K562 (cell line): ENCODE results near the gene PTPN12. TPM values are rescaled to one million over a fixed set of nuclear protein-coding genes. Genes with fewer than 3 reads are reported as not detected.

Source experiments
- ATAC-seq: fragments of 200-7000 bp; cut with Tn5 transposase; 3 replicates; pipeline ENCODE4 v1.9.1; 2020; ENCODE audit warnings: moderate library complexity
- BruUV-seq: library from RNA; stranded (reverse); fragments of 400-500 nt; replicated peaks from 2 replicates; lab custom pipeline; 2021; lab: Mats Ljungman, UMichigan
- CTCF ChIA-PET: fragments of 300-600 bp; formaldehyde crosslinking; extraction: SDS; loops from one replicate; lab custom pipeline; 2021; ENCODE audit warnings: low intra/inter-chr PET ratio; lab: Yijun Ruan, JAX
- POLR2A ChIA-PET: fragments of 300-600, 350-650 bp; sonication (Branson Sonifier 250); formaldehyde crosslinking; extraction: SDS; loops from one replicate; lab custom pipeline; 2021; ENCODE audit warnings: antibody characterized with exemption, inconsistent platforms; lab: Yijun Ruan, JAX
- DNase-seq, 4 experiments: peaks; one replicate each; pipeline versions ENCODE4 v3.0.0 to v3.0.0-alpha.2; 2011 to 2018; ENCODE audit warnings: low spot score in 3 of 4, mixed read lengths in 3 of 4; ENCODE audit errors: extremely low read depth in 1 of 4
- FAIRE-seq: peaks from 2 replicates; lab custom pipeline; 2011; peaks lifted over from hg19 to GRCh38; lab: Jason Lieb, UNC
- H2AFZ ChIP-seq: 2 replicates; pipeline ENCODE4 v1.6.0; 2011; ENCODE audit warnings: low read depth, low read length, control low read depth, inconsistent platforms
- H3K27ac ChIP-seq: fragments of 200-600 bp; 3 replicates; pipeline ENCODE4 v1.8.0; 2011; ENCODE audit warnings: low read depth, mild to moderate bottlenecking, control low read depth, inconsistent platforms, low read length, moderate library complexity, mixed read lengths; ENCODE audit errors: extremely low read depth
- H3K27me3 ChIP-seq, 2 experiments: fragments of 300-600 bp in 1 of 2; 2 replicates in 1 of 2; 3 replicates in 1 of 2; pipeline versions ENCODE4 v1.6.0 to v1.8.0; 2011; ENCODE audit warnings: inconsistent platforms in 2 of 2, low read length in 2 of 2, mild to moderate bottlenecking in 1 of 2, mixed read lengths in 1 of 2, moderate library complexity in 1 of 2; ENCODE audit not compliant: control insufficient read depth in 2 of 2, insufficient read depth in 2 of 2
- H3K36me3 ChIP-seq: fragments of 300-600 bp; 3 replicates; pipeline ENCODE4 v1.8.0; 2011; ENCODE audit warnings: mild to moderate bottlenecking, low read length, inconsistent platforms; ENCODE audit not compliant: control insufficient read depth, insufficient read depth
- H3K4me1 ChIP-seq, 2 experiments: fragments of 200-600 bp in 1 of 2; replicated peaks in 1 of 2; 2 replicates in 1 of 2; 3 replicates in 1 of 2; pipeline versions ENCODE4 v1.5.1 to v1.8.0; 2011; ENCODE audit warnings: inconsistent platforms in 2 of 2, low read length in 2 of 2, mild to moderate bottlenecking in 1 of 2, mixed read lengths in 1 of 2, moderate library complexity in 1 of 2; ENCODE audit not compliant: control insufficient read depth in 2 of 2, insufficient read depth in 2 of 2
- H3K4me2 ChIP-seq: 2 replicates; pipeline ENCODE4 v1.6.1; 2011; ENCODE audit warnings: low read length, control low read depth, inconsistent platforms, mixed read lengths; ENCODE audit not compliant: insufficient read depth
- H3K4me3 ChIP-seq: fragments of 200-600 bp; sonication (generic), shearing (Covaris generic); 2 replicates; pipeline ENCODE4 v1.5.1; 2016; ENCODE audit warnings: control low read depth, inconsistent platforms
- H3K79me2 ChIP-seq: fragments of 200-600 bp; 3 replicates; pipeline ENCODE4 v1.8.0; 2011; ENCODE audit warnings: low read length, inconsistent platforms; ENCODE audit not compliant: control insufficient read depth, insufficient read depth
- H3K9ac ChIP-seq, 2 experiments: 2 replicates each; pipeline versions ENCODE4 v1.6.0 to v1.6.1; 2011; ENCODE audit warnings: low read depth in 2 of 2, low read length in 2 of 2, control low read depth in 1 of 2, inconsistent platforms in 1 of 2, mild to moderate bottlenecking in 1 of 2, mixed read lengths in 1 of 2; ENCODE audit not compliant: insufficient read depth in 1 of 2
- H3K9me1 ChIP-seq: one replicate; pipeline ENCODE4 v1.6.0; 2011; ENCODE audit warnings: inconsistent platforms, mild to moderate bottlenecking, low read length, moderate library complexity; ENCODE audit not compliant: control insufficient read depth, insufficient read depth
- H3K9me3 ChIP-seq: replicated peaks from 2 replicates; pipeline ENCODE4 v1.5.1; 2011; ENCODE audit warnings: low read depth, low read length, inconsistent platforms; ENCODE audit not compliant: control insufficient read depth, insufficient read depth
- H4K20me1 ChIP-seq: replicated peaks from 2 replicates; pipeline ENCODE4 v1.6.1; 2011; ENCODE audit warnings: low read length, inconsistent platforms, mixed read lengths; ENCODE audit not compliant: control insufficient read depth, insufficient read depth
- BCLAF1 ChIP-seq, 2 experiments: fragments of 450-650 bp in 1 of 2; IDR thresholded peaks; 2 replicates each; pipeline ENCODE4 v1.6.1; 2011 to 2017; ENCODE audit warnings: low read depth in 2 of 2, antibody characterized with exemption in 1 of 2, borderline replicate concordance in 1 of 2, low read length in 1 of 2, mild to moderate bottlenecking in 1 of 2, mixed read lengths in 1 of 2; ENCODE audit not compliant: control insufficient read depth in 1 of 2
- CHD1 ChIP-seq: fragments of 200-600 bp; sonication (generic); IDR thresholded peaks from one replicate; pipeline ENCODE4 v1.6.1; 2012; ENCODE audit warnings: mild to moderate bottlenecking, moderate library complexity, low read length, inconsistent platforms
- HBP1 ChIP-seq: fragments of 450-650 bp; formaldehyde crosslinking; IDR thresholded peaks from 2 replicates; pipeline ENCODE4 v1.4.0; 2022; ENCODE audit warnings: missing genetic modification characterization
- HLTF ChIP-seq: fragments of 450-650 bp; IDR thresholded peaks from 2 replicates; pipeline ENCODE4 v1.6.1; 2016
- LARP7 ChIP-seq: fragments of 450-650 bp; IDR thresholded peaks from 2 replicates; pipeline ENCODE4 v1.6.1; 2016
- MCM5 ChIP-seq: fragments of 450-650 bp; IDR thresholded peaks from 2 replicates; pipeline ENCODE4 v1.6.1; 2016; ENCODE audit warnings: low read depth
- MTA1 ChIP-seq: fragments of 450-650 bp; IDR thresholded peaks from 2 replicates; pipeline ENCODE4 v1.6.1; 2017; ENCODE audit warnings: borderline replicate concordance
- NFIC ChIP-seq: fragments of 450-650 bp; IDR thresholded peaks from 2 replicates; pipeline ENCODE4 v1.6.1; 2017; ENCODE audit warnings: mild to moderate bottlenecking, inconsistent platforms
- OTX1 ChIP-seq: fragments of 450-650 bp; formaldehyde crosslinking; IDR thresholded peaks from 2 replicates; pipeline ENCODE4 v1.4.0; 2022; ENCODE audit warnings: mild to moderate bottlenecking
- POLR2G ChIP-seq: fragments of 200-400 bp; formaldehyde crosslinking; IDR thresholded peaks from 2 replicates; pipeline ENCODE4 v1.6.1; 2017; ENCODE audit warnings: low read depth, mild to moderate bottlenecking, antibody characterized with exemption, low read length, moderate library complexity
- THRAP3 ChIP-seq: fragments of 450-650 bp; IDR thresholded peaks from 2 replicates; pipeline ENCODE4 v1.6.1; 2016; ENCODE audit warnings: mild to moderate bottlenecking, inconsistent platforms, borderline replicate concordance
- ZBTB26 ChIP-seq: fragments of 450-650 bp; formaldehyde crosslinking; IDR thresholded peaks from 2 replicates; pipeline ENCODE4 v1.4.0; 2022; ENCODE audit warnings: missing genetic modification characterization
- WGBS: fragments of 100-300 bp; shearing (Covaris generic); methylation state at CpG from one replicate; pipeline ENCODE4 v1.1.6; 2016; ENCODE audit warnings: low coverage, mixed read lengths; ENCODE audit not compliant: insufficient coverage; ENCODE audit errors: missing lambda C conversion rate; 5-methylcytosine and 5-hydroxymethylcytosine counted together
- in situ Hi-C: fragments of 300-500 bp; cut with MboI; formaldehyde crosslinking; loops from 4 replicates; pipeline ENCODE4 v1.15.0; 2018; ENCODE audit warnings: inconsistent platforms, mixed read lengths
- intact Hi-C: fragments of 100-400 bp; cut with micrococcal nuclease; formaldehyde crosslinking; loops from 2 replicates; pipeline ENCODE4 v1.14.2; 2022
- polyA plus RNA-seq, 8 experiments: library from polyadenylated mRNA; depleted of rRNA in 4 of 8; stranded (reverse) in 5 of 8; unstranded in 3 of 8; fragments of >200 nt; fragmentation: Nextera tagmentation in 2 of 8; fragmentation: Illumina TruSeq in 1 of 8; extraction: Ambion mirVana in 2 of 8; extraction: Trizol in 1 of 8; gene quantifications; 2 replicates each; pipeline versions ENCODE4 v1.2.1 to v1.2.3, GENCODE V29; 2011 to 2014; ENCODE audit warnings: inconsistent platforms in 1 of 8, missing spikeins in 1 of 8
- total RNA-seq, 7 experiments: library from RNA; depleted of rRNA in 6 of 7; stranded (reverse); fragments of >200 nt in 6 of 7; fragmentation: Illumina TruSeq in 2 of 7; extraction: Trizol in 2 of 7; gene quantifications; 2 replicates each; pipeline versions ENCODE4 v1.2.1 to v1.2.3, GENCODE V29; 2011 to 2021; ENCODE audit warnings: low replicate concordance in 1 of 7
- TF ChIP-seq, protein P1 (sequence below), 2 experiments: fragments of 450-650 bp; IDR thresholded peaks; 2 replicates each; pipeline ENCODE4 v1.6.1; 2016
- TF ChIP-seq, protein P2 (sequence below): fragments of 450-650 bp; IDR thresholded peaks from 2 replicates; pipeline ENCODE4 v1.6.1; 2016; ENCODE audit warnings: antibody characterized with exemption

Gene PTPN12
- total and polyA plus RNA-seq, 9 of the 15 experiments (the other 6 are each of a cell fraction or from before 2014, with no cell fraction given) = 15.3 to 79.8 (median 26.6) TPM

GRCh38 chr7:77662869-77663268, 125.8 kb downstream of the PTPN12 start:
- DNase-seq = no peak
- Histone ChIP-seq H3K4me2 (no peak overlapping the region), H3K79me2 (no peaks in the 10 kb centered on the region), H3K4me1 (no peaks in the 10 kb centered on the region), H3K27me3 (no peaks in the 10 kb centered on the region), H4K20me1 (no peaks in the 10 kb centered on the region), H3K36me3 (no peaks in the 10 kb centered on the region), H3K4me3 (no peak overlapping the region), H3K27ac (no peak overlapping the region), H3K9ac (no peak overlapping the region), H2AFZ (no peak overlapping the region), H3K9me1 (no peaks in the 10 kb centered on the region), H3K9me3 (no peaks in the 10 kb centered on the region)
- CTCF ChIA-PET = no interaction called here
- ATAC-seq = no peak
- 45% methylated on average over 2 of the region's 2 CpGs for WGBS
- no peak for FAIRE-seq
- intact Hi-C loops (no loop called here), in situ Hi-C loops (loop anchor here (10.0 to 25.0 kb wide), 2 partner anchors 372 to 549 kb away; no protein-coding TSS in a partner anchor)
- no TSS peak for BruUV-seq
- POLR2A ChIA-PET = no interaction called here
- TF ChIP-seq BCLAF1 (IDR thresholded peaks at IDR 0.05; ENCODE audit: borderline replicate concordance in 1 of 2, control insufficient read depth in 1 of 2, low read depth in 2 of 2, low read length in 1 of 2) (0 out of 4 replicates have a peak, but pooled peaks of 1 of the 2 experiments have one; percentile 35), HBP1 (peak; percentile 83; the same call in 1 of the 2 replicates), ZBTB26 (CRISPR knock-in tag) (0 out of 2 replicates have a peak, but pooled peaks have one; percentile 36), LARP7 (0 out of 2 replicates have a peak, but pooled peaks have one; percentile 22), NFIC (0 out of 2 replicates have a peak, but pooled peaks have one; percentile 6), MTA1 (0 out of 2 replicates have a peak, but pooled peaks have one; percentile 22), MCM5 (no peak), OTX1 (CRISPR knock-in tag) (no peak), CHD1 (no peak), HLTF (peak; percentile 49; the same call in 1 of the 2 replicates), POLR2G (no peak), THRAP3 (0 out of 2 replicates have a peak, but pooled peaks have one; percentile 23)
- TF ChIP-seq, protein P1, sequence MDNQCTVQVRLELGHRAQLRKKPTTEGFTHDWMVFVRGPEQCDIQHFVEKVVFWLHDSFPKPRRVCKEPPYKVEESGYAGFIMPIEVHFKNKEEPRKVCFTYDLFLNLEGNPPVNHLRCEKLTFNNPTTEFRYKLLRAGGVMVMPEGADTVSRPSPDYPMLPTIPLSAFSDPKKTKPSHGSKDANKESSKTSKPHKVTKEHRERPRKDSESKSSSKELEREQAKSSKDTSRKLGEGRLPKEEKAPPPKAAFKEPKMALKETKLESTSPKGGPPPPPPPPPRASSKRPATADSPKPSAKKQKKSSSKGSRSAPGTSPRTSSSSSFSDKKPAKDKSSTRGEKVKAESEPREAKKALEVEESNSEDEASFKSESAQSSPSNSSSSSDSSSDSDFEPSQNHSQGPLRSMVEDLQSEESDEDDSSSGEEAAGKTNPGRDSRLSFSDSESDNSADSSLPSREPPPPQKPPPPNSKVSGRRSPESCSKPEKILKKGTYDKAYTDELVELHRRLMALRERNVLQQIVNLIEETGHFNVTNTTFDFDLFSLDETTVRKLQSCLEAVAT (IDR thresholded peaks at IDR 0.05) = peak in 1 of 2 experiments; percentile 29; a peak in 1 of 4 replicates
- TF ChIP-seq, protein P2, sequence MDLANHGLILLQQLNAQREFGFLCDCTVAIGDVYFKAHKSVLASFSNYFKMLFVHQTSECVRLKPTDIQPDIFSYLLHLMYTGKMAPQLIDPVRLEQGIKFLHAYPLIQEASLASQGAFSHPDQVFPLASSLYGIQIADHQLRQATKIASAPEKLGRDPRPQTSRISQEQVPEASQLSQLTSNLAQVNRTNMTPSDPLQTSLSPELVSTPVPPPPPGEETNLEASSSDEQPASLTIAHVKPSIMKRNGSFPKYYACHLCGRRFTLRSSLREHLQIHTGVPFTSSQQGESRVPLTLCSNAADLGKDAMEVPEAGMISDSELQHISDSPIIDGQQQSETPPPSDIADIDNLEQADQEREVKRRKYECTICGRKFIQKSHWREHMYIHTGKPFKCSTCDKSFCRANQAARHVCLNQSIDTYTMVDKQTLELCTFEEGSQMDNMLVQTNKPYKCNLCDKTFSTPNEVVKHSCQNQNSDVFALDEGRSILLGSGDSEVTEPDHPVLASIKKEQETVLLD = peak; percentile 58; the same call in 1 of the 2 replicates
